ENCODE measurements around the gene MESP2.

- TF ChIP-seq POLR2AphosphoS5 (IDR thresholded peaks at IDR 0.05; ENCODE audit: low read depth, low read length): no peak
- TF ChIP-seq POLR2A (IDR thresholded peaks at IDR 0.05; ENCODE audit: low read depth, low read length): no peak
These were observed 46.4 kb downstream of the MESP2 start for GRCh38 chr15:89822611-89822950.
